HG03108 (cell line): ENCODE measurements around the gene CFAP65.

Source experiments
- ATAC-seq: cut with Tn5 transposase; IDR thresholded peaks from one replicate; pipeline ENCODE4 v1.9.1; 2021; ENCODE audit warnings: moderate library complexity; ENCODE audit not compliant: unreplicated experiment

CFAP65 gene

GRCh38 chr2:218979846-218980734 lies 61.2 kb downstream of the CFAP65 start:
- ATAC-seq, result peak; percentile 84

GRCh38 chr2:218975060-218975777 lies 66.1 kb downstream of the CFAP65 start:
- ATAC-seq, result no peak

- no peak for ATAC-seq
Measured at GRCh38 chr2:218970894-218971293, 70.4 kb downstream of the CFAP65 start.

- no peak for ATAC-seq
Measured at GRCh38 chr2:218964041-218964771, 77.1 kb downstream of the CFAP65 start.

GRCh38 chr2:218963601-218964000 lies 77.7 kb downstream of the CFAP65 start:
- ATAC-seq, result no peak

- ATAC-seq, result no peak
Measured at GRCh38 chr2:218962859-218963492, 78.3 kb downstream of the CFAP65 start.

- ATAC-seq, result no peak
Measured at GRCh38 chr2:218961651-218962570, 79.4 kb downstream of the CFAP65 start.

GRCh38 chr2:218961229-218961628 lies 80.1 kb downstream of the CFAP65 start:
- ATAC-seq, result no peak

GRCh38 chr2:218960309-218961165 lies 80.8 kb downstream of the CFAP65 start:
- no peak for ATAC-seq

- no peak for ATAC-seq
Measured at GRCh38 chr2:218959761-218960308, 81.5 kb downstream of the CFAP65 start.

- peak; percentile 96 for ATAC-seq
Measured at GRCh38 chr2:218959141-218959731, 82.1 kb downstream of the CFAP65 start, which contains the start of gene CDK5R2. Gene CDK5R2, plus strand, starts transcription at chr2:218959666. Its CDS starts 155 bp downstream, at chr2:218959821.

- no peak for ATAC-seq
Measured at GRCh38 chr2:218958276-218958675, 83.0 kb downstream of the CFAP65 start.

- ATAC-seq, result no peak
Measured at GRCh38 chr2:218957671-218958070, 83.6 kb downstream of the CFAP65 start.

- ATAC-seq, result no peak
Measured at GRCh38 chr2:218956039-218956438, 85.3 kb downstream of the CFAP65 start.

- no peak for ATAC-seq
Measured at GRCh38 chr2:218954541-218955300, 86.6 kb downstream of the CFAP65 start.

- no peak for ATAC-seq
Measured at GRCh38 chr2:218953366-218953954, 87.9 kb downstream of the CFAP65 start.
